GM08714 (cell line): Measurements from ENCODE around the gene ST14.

Experiments
- H3K4me3 ChIP-seq: fragments of 200-500 bp; sonication (Bioruptor generic); 2 replicates; pipeline ENCODE4 v1.5.1; 2014; ENCODE audit warnings: mild to moderate bottlenecking, low read length, inconsistent platforms
- ZNF274 ChIP-seq: IDR thresholded peaks from 2 replicates; pipeline ENCODE4 v1.6.1; 2012; ENCODE audit warnings: mild to moderate bottlenecking, low read depth, low read length

ST14 gene

DNA sequence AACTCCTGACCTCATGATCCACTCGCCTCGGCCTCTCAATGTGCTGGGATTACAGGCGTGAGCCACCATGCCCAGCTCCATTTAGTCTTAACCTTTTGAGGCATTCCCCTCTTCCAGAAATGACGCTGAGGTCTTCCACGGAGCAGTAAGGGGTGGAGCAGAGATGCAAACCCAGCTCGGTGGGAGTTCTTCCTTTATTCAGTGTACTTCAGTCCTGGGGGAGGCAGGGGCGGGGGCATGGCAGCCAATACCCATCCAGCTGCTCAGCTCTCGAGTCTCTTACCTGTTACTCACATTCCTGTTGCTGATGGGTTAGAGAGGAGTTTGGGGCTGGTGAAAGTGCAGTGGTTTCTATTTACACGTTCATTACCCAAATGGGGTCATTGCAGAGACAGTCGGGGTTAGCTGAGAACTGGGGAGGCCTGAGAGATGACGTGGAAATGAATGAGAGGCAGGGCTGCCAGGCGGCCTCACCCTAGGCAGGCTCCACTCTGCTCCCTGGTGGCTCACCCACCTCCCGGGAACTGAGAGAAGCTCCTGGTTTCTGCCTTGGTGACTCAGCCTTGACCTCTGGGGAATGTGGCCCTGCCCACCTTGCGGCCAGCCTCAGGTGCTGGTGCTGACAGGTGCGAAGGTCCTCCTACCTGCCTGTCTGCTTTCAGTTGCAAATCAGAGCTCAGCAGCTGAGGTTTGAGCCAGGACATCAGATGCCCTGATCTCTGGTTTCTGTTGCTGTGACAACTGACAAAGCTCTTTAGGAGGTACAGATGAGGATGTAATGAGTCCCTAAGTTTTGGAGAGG lies 13.4 kb upstream of the ST14 start:
- no peak overlapping the region for H3K4me3 ChIP-seq
- TF ChIP-seq ZNF274 = no peak

DNA sequence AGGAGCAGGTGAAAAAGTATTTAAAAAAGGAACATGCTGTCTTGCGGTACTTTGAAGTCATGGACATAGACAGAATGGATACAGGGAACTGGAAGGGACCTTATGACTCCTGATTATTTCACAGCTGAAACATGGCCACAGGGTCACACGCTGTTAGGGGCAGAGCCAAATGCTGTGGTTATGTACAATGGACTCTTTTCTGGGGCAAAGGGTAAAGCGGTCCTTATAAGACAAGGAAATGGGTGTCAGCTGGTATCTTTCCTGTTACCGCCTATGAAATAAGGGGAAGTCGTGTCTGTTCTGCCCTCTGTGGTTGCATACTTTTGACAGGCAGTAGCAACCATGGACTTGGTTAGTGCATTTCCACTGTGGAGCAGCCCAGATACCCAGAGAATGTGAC lies 12.8 kb upstream of the ST14 start:
- no peak overlapping the region for H3K4me3 ChIP-seq
- no peak for TF ChIP-seq ZNF274

DNA sequence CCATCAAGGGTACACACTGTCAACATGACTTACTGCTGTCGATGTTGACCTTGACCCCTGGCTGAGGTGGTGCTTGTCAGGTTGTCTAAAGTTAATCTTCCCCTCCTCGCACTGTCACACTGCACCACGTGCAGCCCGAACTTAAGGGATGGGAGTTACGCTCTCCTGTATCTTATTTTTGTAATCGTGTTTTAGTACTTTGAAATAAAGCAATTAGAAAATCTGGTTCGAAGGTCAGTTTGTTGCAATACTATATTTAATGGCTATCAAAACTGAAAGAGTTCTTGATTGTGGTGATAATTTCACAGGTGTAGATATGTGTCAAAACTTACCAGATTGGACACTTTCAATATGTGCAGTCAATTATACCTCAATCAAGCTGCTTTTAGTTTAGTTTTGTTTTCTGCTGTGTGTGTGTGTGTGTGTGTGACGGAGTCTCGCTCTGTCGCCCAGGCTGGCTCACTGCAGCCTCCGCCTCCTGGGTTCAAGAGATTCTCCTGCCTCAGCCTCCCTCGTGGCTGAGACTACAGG lies 10.7 kb upstream of the ST14 start:
- TF ChIP-seq ZNF274 = no peak
- H3K4me3 ChIP-seq = no peak overlapping the region

DNA sequence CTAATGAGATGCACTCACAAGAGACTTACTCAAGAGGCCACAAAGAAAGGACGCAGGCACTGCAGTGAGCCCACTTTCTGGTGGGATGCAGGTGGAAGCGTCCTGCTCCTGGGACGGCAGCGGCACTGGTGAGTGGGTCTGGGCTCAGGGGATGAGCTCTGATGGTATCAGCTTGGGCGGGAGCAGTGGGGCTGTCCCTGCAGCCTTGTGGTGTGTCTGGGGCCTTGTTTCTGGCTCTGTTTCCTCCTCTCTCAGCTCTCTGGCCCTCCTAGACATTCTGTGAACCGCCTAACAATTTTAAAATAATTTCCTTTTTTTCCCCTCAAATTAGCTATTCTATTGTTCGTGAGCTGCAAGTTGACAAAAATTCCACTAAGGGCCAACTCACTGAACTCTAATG lies 8.8 kb upstream of the ST14 start:
- no peak for TF ChIP-seq ZNF274
- no peak overlapping the region for H3K4me3 ChIP-seq

DNA sequence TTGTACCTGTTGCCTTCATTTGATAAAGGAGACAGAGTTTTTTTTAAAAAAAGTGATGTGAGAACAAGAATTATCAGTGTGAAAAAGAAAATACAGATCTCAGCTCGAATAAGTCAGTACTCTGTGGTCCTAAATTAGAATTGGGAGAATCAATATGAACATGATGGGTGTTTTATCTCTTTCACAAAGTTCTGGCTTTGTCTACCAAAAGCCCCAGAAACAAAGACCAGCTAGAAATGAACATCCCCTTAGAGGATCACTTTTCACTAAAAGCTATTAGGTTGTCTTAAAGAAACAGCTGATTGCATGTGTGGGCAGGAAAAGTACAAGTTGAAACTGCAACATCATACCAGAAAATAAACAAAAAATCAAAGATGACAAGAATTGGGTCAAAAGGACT lies 8.4 kb upstream of the ST14 start:
- H3K4me3 ChIP-seq = no peak overlapping the region
- TF ChIP-seq ZNF274 = no peak

DNA sequence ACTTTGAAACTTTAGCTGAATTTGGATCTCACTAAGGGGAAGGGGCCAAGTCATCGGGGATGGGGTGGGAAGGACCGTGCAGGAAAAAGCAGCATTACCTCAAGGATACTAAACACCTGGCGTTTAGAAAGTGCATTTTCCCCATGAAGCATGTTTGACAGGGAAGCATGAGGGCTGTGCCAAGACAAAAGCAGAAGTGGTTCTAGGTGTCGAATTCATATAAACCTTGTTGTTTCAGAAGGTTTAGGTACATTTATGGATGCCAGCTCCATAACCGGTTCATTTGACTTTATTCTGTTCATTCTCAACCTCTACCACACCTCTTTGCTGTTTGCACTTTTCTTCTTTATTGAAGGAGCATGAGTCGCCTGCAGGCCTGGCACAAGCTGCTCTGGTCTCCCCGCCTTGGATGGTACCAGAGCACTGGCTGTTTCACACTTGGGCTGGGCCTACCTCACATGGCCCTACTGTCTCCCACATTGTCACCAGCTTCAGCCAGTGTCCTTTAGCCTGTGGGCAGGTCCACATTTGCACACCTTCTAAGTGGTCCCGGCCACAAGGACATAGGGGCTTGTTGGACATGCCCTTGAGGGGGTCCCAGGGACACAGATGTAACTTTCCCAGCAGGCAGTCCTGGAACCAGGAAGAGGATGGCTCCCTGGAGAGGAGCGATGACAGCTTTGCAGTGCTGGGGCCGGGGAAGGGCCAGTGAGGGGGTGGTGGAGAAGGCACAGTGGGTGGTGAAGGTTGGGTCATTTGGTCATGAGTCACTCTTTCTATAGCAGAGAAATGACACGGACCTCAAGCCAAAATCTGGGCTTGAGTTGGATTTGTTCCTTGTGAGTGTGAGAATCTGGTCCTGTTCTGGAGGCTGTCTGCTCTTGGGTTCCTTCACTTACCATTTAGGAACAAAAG lies 3.2 kb upstream of the ST14 start:
- no peak overlapping the region for H3K4me3 ChIP-seq
- no peak for TF ChIP-seq ZNF274

DNA sequence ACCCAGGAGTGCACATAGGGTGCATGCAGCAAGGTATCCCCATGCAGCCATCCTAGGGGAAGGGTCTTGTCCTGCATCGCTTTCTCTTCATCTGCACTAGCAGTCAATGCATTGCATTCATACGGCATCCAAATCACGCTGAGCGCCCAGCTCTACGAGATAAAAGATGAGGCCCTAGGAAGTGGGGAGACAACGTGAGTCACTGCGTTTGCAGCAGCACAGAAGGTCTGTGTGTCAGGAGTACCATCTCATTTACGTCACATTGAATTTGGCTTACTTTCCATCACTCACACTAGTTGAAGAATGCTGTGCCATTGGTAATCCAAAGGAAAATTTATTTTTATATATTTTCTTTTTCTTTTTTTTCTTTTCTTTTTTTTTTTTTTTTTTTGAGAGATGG lies 2.5 kb upstream of the ST14 start:
- H3K4me3 ChIP-seq = no peak overlapping the region
- TF ChIP-seq ZNF274 = no peak

DNA sequence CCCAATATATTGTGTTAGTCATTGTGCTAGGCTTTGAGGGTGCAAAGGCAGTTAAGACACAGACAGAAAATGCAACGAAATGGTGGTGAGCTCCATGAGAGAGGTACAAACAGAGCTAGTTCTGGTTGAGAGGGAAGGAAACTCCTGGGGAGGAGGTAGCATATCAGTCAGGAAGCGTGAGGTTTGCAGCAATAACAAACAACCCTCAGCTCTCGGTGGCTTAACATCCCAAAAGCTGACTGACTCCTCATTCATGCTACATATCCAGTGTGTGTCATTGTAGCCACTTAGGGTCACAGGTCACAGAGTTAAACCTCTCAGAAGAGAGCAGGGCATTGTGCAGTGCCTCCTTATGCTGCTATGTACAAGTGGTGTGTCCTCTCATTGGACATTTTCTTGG lies 1.7 kb upstream of the ST14 start:
- H3K4me3 ChIP-seq = no peak overlapping the region
- TF ChIP-seq ZNF274 = no peak

DNA sequence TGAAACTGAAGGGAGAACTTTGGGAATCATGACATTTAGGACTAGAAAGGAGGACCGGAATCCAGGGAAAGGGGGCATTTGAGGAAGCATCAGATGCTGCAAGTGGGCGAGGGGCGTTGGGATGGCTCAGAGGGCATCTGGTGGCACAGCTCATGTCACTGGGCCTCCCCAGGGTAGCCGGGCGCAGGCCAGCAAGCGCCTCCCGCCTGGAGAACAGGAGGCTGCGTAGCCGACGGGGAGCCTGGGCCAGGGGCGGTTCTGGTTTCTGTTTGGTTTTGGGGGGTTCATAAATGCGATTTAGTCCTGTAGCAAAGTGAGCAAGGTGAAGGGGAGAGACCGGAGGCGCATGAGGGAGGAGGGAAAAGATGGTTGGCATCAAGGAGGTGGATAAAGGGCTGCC lies 443 bp upstream of the ST14 start:
- H3K4me3 ChIP-seq = no peak overlapping the region
- TF ChIP-seq ZNF274 = no peak

DNA sequence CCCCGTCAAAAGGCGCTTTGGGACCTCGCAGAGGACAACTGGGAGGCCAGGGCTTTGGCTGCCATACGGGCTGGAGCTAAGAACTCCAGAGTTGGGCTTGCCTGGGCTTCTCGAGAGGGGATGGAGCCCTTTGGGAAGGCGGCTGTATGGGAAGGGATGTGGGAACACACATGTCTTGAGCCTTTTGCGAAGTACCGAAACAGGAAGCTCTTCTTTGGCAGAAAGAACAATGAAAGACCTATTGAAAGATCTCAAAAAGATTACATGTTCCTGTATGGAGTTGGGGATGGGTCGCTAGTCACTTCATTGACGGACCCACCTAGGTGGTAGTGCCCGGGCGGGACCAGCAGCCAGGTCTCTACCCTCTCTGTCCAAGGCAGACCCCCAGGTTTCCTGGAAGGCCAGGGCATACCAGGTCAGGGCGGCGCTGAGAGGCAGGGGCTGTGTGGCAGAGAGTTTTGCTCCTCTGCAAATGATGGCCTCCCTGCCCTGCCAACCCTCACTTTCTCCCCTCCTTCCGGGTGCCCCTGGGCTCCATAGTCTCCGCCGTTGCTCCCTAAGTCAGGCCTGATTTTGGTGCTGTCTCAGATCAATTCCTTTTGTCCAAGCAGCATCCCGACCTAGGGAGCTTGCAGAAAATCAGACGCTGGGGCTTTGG lies 1.0 kb downstream of the ST14 start:
- no peak for TF ChIP-seq ZNF274
- H3K4me3 ChIP-seq = no peak overlapping the region

DNA sequence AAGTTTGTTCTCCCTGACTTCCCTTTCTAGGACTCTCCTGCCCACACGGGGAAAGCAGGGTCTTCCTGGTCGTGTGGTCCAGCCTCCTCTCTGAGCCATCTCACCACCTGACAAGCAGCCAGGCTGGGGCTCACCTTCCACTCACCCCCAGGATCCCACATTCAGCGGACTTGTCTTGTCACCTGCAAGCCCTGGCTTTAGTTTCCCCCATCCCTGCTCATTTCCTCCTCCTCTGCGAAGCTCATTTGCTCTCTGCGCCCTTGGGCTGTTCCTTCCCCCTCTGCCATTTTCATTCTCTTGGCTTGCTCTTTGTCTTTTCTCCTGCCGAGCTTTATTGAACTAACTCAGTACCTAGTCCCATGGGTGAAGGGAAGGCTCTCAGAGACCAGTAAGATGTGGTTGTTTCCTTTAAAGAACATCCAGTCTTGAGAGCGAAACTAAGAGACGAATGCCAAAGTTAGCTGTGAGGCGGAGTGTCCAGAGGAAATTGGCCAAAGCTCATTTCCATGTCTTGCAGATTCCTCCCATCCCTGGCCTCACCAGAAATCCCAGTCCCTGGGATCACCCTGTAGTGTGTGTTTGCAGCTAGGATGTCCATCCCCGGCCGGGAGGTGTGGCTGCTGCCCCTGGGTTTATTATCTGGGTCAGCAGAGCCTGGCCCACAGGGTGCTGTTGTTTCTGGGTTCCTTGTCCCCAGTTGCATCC lies 2.0 kb downstream of the ST14 start:
- H3K4me3 ChIP-seq = no peak overlapping the region
- no peak for TF ChIP-seq ZNF274

DNA sequence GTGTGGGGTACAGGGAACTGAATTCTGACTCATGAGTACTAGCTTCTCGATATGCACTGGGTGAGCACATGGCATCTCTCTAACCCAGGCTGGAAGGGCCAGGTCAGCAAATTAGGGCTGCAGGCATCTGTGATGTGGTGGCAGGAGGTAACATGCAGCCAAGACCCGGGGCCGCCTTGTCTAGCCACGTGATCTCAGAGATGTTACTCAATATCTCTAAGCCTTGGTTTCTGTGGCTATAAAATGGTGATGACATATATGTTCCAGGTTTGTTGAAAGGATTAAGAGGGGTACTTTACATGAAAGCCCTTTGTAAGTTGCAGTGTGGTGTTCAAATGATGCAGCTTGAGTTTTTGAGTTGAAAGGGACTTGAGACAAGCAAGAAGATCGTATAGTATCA lies 3.2 kb downstream of the ST14 start:
- TF ChIP-seq ZNF274 = no peak
- H3K4me3 ChIP-seq = no peak overlapping the region

DNA sequence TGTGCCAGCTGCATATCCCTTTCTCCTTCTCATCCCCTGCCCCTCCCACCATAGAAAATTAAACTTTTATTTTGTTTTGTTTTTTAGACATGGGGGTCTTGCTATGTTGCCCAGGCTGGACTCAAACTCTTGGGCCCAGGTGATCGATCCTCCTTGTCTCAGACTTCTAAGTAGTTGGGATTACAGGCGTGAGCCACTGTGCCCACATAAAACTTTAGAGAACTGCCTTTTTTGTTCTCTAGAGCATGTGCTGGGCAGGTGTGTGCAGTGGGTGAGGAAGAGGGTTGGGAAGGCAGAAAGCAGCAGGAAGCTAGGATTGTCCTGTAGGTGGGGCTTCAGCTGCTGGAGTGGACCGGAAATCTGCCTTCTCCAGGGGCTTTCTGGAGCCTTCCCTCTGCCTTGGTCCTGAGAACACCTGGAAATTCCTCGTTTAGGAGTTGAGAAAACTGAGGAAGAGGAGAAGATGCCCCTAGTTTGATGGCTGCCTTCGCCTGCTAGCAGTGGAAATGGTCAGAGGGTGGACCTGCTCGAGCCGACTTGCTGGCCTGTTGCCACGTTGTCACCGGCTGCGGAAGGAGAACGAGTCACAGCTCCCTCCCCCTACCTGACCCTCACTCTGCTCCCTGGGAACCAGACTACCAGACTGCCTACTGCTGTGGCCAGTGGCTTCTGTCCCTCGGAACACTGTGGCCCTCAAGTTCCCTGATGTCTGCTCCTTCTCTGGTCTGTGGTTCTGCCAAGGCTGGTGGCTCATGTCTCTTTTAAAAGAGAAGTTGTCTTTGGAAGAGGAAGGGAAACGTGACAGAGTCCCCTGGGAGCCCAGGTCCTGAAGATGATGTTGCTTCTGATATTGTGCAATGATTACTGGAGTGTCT lies 4.0 kb downstream of the ST14 start:
- H3K4me3 ChIP-seq = no peak overlapping the region
- TF ChIP-seq ZNF274 = no peak
